KBM-7 (cell line): ENCODE data around the gene SLC6A4.

Experiments used
- DNase-seq: peaks from one replicate; pipeline ENCODE4 v3.0.0-alpha.2; 2015
- in situ Hi-C: fragments of 300-500 bp; cut with MboI; formaldehyde crosslinking; loops from 2 replicates; pipeline ENCODE4 v1.14.3; 2020; ENCODE audit warnings: low sequenced_read_pairs, low pct_unique_long_range_greater_than_20kb, mixed read lengths

The SLC6A4 gene

GRCh38 chr17:30235386-30236296 is at the start of gene SLC6A4:
TSS of gene SLC6A4 (minus strand) at chr17:30235697. CDS start at chr17:30221958, 13,739 bp downstream.
- DNase-seq, result no peak
- in situ Hi-C loops, result no loop called here

DNA sequence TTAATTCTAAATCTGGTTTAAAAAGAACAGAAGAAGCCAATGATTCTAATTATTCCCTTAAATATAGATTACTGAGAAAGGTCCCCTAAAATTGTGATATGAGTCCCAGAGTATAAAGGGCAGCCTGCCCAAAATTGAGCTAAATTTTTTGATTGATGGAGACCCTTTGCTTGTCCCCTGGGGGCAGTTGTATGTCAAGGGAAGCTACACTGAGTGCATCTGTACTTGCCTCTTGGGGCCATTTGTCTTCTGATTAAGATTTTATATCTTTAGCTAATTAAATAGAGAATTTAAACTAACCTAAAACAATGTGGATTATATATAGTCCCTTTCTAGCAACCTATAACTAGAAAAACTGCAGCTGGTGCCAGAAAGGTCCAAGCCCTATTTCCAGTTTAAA is 43.7 kb upstream of the SLC6A4 start:
- no peak for DNase-seq
- in situ Hi-C loops, result no loop called here

GRCh38 chr17:30278032-30278431 is 42.5 kb upstream of the SLC6A4 start:
- peak; percentile 54 for DNase-seq
- in situ Hi-C loops, result no loop called here

DNA sequence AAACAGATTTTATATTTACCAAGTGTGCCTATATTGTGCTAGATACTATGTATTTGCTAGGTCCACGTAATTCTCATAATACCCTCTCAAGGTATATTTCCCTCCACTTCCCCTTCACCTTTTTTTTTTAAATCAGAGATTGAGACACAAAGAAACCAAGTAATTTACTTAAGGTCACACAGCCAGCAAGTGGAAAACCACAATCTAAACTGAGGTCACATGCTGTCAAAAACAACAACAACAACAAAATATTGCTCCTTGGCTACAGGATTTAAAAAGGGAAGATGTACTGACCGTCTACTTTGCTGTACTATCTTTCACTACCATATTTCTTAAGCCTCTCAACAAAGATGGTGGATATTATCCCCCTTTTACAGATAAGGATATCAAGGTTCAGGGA is 40.4 kb upstream of the SLC6A4 start:
- in situ Hi-C loops, result no loop called here
- DNase-seq, result no peak

GRCh38 chr17:30274887-30275286 is 39.4 kb upstream of the SLC6A4 start:
- no peak for DNase-seq
- in situ Hi-C loops, result no loop called here

DNA sequence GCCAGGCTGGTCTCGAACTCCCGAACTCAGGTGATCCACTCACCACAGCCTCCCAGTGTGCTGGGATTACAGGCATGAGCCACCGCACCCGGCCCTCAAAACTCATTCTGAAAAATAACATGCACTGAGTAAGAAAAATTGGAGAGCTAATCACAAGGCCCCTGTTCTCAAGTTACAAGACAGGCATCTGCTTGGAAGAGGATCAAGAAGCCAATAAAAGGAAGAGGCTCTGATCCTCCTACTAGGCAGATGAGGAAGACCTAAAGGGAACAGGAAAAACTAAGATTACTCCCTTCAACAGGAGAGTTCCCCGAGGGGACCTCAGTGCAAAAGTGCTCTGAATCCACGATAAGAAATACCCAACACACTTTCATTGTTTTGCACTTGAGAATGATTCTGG is 37.9 kb upstream of the SLC6A4 start:
- peak; percentile 16 for DNase-seq
- in situ Hi-C loops, result no loop called here

DNA sequence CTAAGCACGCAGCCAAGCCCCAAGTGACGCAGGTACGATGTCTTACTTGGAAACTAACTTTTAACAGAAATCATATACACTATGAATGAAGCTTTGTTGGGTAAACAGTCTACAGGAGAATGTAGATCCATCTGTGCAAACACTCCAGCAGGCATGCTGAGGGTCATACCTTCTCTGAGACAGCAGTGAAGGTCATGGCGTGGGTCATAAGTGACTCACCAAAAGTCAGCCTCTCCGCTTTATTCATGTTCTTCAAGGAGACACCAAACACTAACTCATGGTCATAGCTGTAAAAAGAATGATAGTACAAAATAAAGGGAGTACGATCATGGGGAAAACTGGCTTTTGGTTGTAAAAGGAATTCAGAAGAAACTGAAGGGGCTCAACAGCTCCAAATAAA is 35.6 kb upstream of the SLC6A4 start:
- in situ Hi-C loops, result no loop called here
- DNase-seq, result no peak

- in situ Hi-C loops, result no loop called here
- no peak for DNase-seq
These were observed 32.1 kb upstream of the SLC6A4 start for GRCh38 chr17:30267625-30268024.

- no peak for DNase-seq
- in situ Hi-C loops, result no loop called here
These were observed 28.2 kb upstream of the SLC6A4 start for GRCh38 chr17:30263552-30264333.

DNA sequence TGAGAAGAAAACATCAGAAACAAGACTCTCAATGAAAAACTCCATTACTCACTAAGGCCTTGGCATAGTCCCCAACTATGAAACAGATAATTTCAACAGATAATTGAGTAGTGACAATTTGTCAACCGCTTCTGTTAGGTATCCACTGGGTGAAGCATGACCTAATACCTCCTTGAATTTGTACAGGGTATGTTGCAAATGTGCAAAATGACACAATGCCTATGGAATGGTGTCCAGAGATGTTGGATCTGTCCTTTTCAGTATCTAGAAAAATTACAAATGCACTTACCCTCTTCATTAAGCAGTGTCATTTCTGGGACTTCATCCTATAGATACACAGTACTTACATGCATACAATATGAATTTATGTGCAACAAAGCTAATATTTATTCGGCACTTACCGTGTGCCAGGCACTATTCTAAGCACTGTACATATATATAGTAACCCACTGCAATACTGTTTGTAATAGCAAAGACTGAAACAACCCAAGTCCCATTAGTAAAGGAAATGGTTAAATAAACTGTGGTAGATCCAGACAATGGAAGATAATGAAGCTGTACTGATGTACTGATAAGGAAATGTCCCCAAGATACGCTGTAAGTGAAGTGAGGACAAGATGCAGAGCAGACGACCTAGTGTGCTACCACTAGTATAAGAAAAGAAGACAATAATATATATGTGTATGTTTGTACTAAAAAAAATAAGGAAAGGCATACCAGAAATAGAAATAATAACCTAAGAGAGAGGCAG is 21.4 kb upstream of the SLC6A4 start:
- no peak for DNase-seq
- in situ Hi-C loops, result no loop called here

GRCh38 chr17:30254150-30254549 is 18.7 kb upstream of the SLC6A4 start:
- no peak for DNase-seq
- in situ Hi-C loops, result no loop called here

GRCh38 chr17:30253312-30253711 is 17.8 kb upstream of the SLC6A4 start:
- in situ Hi-C loops, result no loop called here
- DNase-seq, result no peak

GRCh38 chr17:30251931-30252330 is 16.4 kb upstream of the SLC6A4 start:
- in situ Hi-C loops, result no loop called here
- no peak for DNase-seq

DNA sequence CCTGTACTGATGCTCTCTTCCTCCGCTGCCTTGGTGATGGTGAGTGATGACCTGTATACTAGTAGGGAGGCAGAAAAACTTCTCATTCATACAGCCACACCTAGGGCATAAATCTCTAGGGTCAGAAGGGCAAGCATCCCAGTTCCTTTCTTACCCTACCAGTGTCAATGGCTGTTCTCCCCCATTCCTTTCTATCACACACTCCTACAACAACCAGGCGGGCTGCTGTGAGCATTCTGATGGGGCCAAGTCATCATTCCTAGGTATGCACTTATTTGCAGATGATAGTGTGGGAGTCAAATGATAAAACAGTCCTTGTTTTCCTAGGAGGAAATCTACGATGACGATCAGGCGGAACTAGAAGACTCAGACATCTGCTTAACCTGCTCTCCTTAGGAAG is 14.0 kb upstream of the SLC6A4 start:
- in situ Hi-C loops, result no loop called here
- DNase-seq, result no peak

GRCh38 chr17:30248786-30249185 is 13.3 kb upstream of the SLC6A4 start:
- in situ Hi-C loops, result no loop called here
- no peak for DNase-seq

DNA sequence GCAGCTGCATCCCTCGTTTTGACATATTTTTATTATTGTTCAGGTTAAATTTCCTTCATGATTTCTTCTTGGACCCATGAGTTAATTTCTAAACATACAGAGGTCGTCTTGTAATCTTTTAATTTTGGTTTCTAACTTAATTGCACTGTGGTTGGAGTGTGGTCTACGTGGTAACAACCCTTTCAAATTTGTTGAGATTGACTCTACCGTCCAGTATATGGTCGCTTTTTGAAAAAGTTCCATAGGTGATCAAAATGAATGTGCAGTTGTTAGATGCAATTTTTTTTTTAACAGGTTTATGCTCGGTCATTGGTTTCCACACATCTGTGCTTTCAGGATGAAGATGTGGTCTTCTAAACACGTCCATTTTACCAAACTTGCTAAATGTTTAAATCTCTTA is 11.0 kb upstream of the SLC6A4 start:
- DNase-seq, result no peak
- in situ Hi-C loops, result no loop called here

DNA sequence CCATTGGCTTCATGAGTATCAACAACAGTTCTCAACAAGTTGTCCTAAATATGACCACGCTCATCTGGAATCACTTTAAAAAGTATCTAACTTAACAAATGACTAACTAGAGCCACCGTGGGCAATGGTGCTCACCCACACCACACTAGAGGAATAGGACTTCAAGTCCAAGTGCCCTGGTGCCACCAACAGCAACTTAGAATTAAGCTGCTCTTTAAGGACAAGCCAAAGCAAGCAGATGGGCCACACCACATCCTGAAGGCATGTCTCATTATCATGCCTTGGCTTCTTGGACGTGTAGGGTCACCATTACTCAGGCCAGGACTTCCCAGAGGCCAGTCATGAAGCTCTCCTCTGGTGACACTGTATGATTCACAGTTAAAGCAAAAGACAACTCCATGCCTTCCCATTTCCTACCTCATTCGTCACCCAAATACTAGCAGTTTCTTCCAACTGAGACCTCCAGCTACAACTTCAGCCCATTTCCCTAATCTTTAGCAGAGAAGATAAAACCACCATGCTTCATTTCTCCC is 9.4 kb upstream of the SLC6A4 start:
- in situ Hi-C loops, result no loop called here
- DNase-seq, result no peak

DNA sequence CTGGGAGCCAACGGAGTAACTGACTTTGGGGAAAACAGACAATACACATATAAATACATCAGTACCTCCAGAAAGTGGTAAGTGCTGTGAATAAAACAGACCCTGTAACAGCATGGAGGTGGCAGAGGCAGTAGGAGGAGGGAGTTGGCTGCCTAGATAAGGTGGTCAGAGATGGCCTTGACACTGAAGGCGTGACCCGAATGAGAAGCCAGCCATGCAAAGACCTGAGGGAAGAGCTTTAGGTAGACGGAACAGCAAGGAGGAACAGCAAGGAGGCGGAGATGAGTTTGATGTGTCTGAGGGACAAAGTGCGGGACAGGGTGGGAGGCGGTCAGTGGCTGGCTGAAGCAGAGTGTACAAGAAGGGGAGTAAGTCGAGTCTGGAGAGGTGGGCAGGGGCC is 8.1 kb upstream of the SLC6A4 start:
- in situ Hi-C loops, result no loop called here
- DNase-seq, result no peak

DNA sequence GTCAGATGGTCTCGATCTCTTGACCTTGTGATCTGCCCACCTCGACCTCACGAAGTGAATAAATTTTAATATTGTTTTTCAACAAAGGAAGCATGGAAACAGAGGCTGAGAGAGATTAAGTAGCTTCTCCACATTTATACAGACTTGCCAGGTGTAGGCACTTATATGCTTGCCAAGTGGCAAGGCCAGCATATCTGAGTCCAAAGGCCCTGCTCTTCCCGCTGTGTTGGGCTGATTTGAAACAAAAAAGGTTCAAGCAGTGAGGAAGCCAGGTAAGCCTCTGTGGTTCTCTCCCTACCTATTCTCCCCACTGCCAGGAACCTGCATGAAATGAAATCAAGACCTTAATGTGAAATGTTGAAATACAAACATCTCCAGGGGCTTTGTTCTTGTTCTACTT is 7.5 kb upstream of the SLC6A4 start:
- no peak for DNase-seq
- in situ Hi-C loops, result no loop called here
